Ovary (tissue), 9 donors: ENCODE data around the gene CPT1B. TPM values are rescaled to one million over a fixed set of nuclear protein-coding genes. Genes with fewer than 3 reads are reported as not detected.
A peak's percentile ranks its signal among the peaks of the same experiment; 100 is the strongest.

Source experiments
- DNase-seq, 5 donors: peaks; one replicate each; pipeline ENCODE4 v3.0.0-alpha.2; 2019 to 2020
- H3K27ac ChIP-seq, 2 donors: fragments of 200-600 bp; one replicate each; pipeline versions ENCODE4 v1.5.1 to v1.8.0; 2019 to 2022
- H3K27me3 ChIP-seq: fragments of 200-600 bp; one replicate; pipeline ENCODE4 v1.8.0; 2022
- H3K36me3 ChIP-seq: fragments of 200-600 bp; sonication (generic); one replicate; pipeline ENCODE4 v1.5.1; 2019
- H3K4me1 ChIP-seq: one replicate; pipeline ENCODE4 v1.8.1; 2013; ENCODE audit warnings: mild to moderate bottlenecking, moderate library complexity; ENCODE audit not compliant: insufficient read depth
- H3K4me3 ChIP-seq: fragments of 200-600 bp; sonication (generic); one replicate; pipeline ENCODE4 v1.5.1; 2017
- H3K9me3 ChIP-seq, 2 donors: fragments of 200-600 bp in 1 of 2; sonication (generic) in 1 of 2; one replicate each; pipeline versions ENCODE4 v1.5.1 to v1.8.1; 2013 to 2019; ENCODE audit warnings: mild to moderate bottlenecking in 1 of 2, moderate library complexity in 1 of 2
- EP300 ChIP-seq: sonication (generic); formaldehyde crosslinking; IDR thresholded peaks from one replicate; pipeline ENCODE4 v1.6.1; 2017; ENCODE audit warnings: antibody characterized with exemption
- POLR2A ChIP-seq: fragments of 450-650 bp; IDR thresholded peaks from one replicate; pipeline ENCODE4 v1.6.1; 2017; ENCODE audit warnings: antibody characterized with exemption, mild to moderate bottlenecking, moderate library complexity
- WGBS, 3 donors: extraction: QIAGEN DNeasy Blood & Tissue Kit in 1 of 3; methylation state at CpG; one replicate each; pipeline versions ENCODE4 v1.1.5 to v1.1.7; 2013 to 2017; 5-methylcytosine and 5-hydroxymethylcytosine counted together
- intact Hi-C, 4 donors: fragments of 100-400 bp; cut with DNase I; formaldehyde crosslinking; loops; one replicate each; pipeline versions ENCODE4 v1.11.0 to v1.15.1; 2022 to 2023
- polyA plus RNA-seq, 2 donors: library from polyadenylated mRNA; stranded (reverse); fragments of 200-250 nt in 1 of 2; fragments of 350-450 nt in 1 of 2; fragmentation: Illumina TruSeq in 1 of 2; extraction: RNeasy Lipid Tissue Mini Kit (QIAGEN cat#74804) in 1 of 2; gene quantifications; one replicate each; pipeline ENCODE4 v1.2.3, GENCODE V29; 2013 to 2014
- total RNA-seq, 7 donors: library from RNA; depleted of rRNA in 2 of 7; stranded (reverse); fragments of >200 nt in 2 of 7; fragmentation: NEBNext Ultra II Directional in 3 of 7; extraction: Animal tissue kit (Norgen Biotek cat#: 25700) in 3 of 7; gene quantifications; one replicate each; pipeline versions ENCODE4 v1.1.0 to v1.2.4, GENCODE V29; 2016 to 2023
- TF ChIP-seq, protein P1 (sequence below), 3 donors: fragments of 450-650 bp in 2 of 3; fragments of 200-600 bp in 1 of 3; IDR thresholded peaks; one replicate each; pipeline versions ENCODE4 v1.5.1 to v1.8.0; 2016 to 2022; ENCODE audit warnings: antibody characterized with exemption in 3 of 3, mild to moderate bottlenecking in 1 of 3
- donor health status: DM: no; HTN: no; CAD: no; lungs with moderate emphysema.
- donor health status: DM: no; HTN: no; CAD: no.
- donor health status: Bipolar disorder and iron deficiency.
- donor health status: DM: yes; HTN: yes; CAD: no.
- donor health status: DM: no; HTN: no; CAD: no.
- donor health status: DM: yes; HTN: yes; CAD: no.

CPT1B gene
- total and polyA plus RNA-seq, 9 donors = 2.5 to 10.6 (median 4.4) TPM

DNA sequence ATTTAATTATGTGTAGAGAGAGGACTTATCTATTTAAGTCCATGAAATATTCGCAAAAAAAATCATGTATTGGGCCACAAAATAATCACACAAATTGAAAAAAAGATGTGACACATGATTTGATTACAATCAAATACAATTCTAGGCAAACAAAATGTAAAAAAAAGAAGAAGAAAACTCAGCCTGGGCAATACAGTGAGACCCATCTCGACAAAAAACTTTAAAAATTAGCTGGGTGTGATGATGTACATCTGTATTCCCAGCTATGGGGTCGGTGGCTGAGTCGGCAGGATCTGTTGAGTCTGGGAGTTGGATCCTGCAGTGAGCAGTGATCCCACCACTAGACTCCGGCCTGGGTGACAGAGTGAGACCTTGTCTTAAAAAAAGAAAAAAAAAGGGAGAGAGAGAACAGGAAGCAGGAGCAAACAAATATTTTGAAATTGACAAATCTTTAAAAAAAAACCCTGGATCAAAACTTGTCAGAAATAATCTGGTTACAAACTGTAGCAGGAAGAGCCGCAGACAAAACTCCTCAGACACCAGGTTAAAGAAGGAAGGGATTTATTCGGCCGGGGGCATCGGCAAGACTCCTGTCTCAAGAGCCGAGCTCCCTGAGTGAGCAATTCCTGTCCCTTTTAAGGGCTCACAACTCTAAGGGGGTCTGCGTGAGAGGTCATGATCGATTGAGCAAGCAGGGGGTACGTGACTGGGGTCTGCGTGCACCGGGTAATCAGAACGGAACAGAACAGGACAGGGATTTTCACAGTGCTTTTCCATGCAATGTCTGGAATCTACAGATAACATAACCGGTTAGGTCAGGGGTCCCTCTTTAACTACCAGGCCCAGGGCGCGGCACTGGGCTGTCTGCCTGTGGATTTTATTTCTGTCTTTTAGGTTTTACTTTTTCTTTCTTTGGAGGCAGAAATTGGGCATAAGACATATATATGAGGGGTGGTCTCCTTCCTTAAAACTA, 45.1 kb downstream of the CPT1B start:
- DNase-seq = no peak
- intact Hi-C loops = no loop called here
- H3K27me3 ChIP-seq = peaks cover 6% of the 10 kb centered on the region
- 74 to 78% (median 76%) methylated on average over 19 of the region's 19 CpGs for WGBS, 3 donors
- H3K36me3 ChIP-seq = no peaks in the 10 kb centered on the region
- TF ChIP-seq, protein P1, sequence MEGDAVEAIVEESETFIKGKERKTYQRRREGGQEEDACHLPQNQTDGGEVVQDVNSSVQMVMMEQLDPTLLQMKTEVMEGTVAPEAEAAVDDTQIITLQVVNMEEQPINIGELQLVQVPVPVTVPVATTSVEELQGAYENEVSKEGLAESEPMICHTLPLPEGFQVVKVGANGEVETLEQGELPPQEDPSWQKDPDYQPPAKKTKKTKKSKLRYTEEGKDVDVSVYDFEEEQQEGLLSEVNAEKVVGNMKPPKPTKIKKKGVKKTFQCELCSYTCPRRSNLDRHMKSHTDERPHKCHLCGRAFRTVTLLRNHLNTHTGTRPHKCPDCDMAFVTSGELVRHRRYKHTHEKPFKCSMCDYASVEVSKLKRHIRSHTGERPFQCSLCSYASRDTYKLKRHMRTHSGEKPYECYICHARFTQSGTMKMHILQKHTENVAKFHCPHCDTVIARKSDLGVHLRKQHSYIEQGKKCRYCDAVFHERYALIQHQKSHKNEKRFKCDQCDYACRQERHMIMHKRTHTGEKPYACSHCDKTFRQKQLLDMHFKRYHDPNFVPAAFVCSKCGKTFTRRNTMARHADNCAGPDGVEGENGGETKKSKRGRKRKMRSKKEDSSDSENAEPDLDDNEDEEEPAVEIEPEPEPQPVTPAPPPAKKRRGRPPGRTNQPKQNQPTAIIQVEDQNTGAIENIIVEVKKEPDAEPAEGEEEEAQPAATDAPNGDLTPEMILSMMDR (IDR thresholded peaks at IDR 0.05) = no peak
- TF ChIP-seq POLR2A = no peak
- TF ChIP-seq EP300 = no peak
- no peak overlapping the region for H3K4me3 ChIP-seq
- no peak overlapping the region for H3K27ac ChIP-seq
- no peaks in the 10 kb centered on the region for H3K9me3 ChIP-seq
- H3K4me1 ChIP-seq = peaks cover 19% of the 10 kb centered on the region

GRCh38 chr22:50531962-50532674, 46.1 kb downstream of the CPT1B start:
- 3 to 6% (median 3%) methylated on average over 51 to 56 of the region's 56 CpGs for WGBS, 3 donors
- DNase-seq = peak in 4 of 5 donors; percentile 45 to 71 (median 62)

GRCh38 chr22:50531546-50531961, 46.7 kb downstream of the CPT1B start:
- H3K27ac ChIP-seq = no peak overlapping the region
- peaks cover 23% of the 10 kb centered on the region for H3K4me1 ChIP-seq

More at GRCh38 chr22:50531962-50532674, 46.1 kb downstream of the CPT1B start:
- no peak for TF ChIP-seq POLR2A
- TF ChIP-seq, protein P1 (IDR thresholded peaks at IDR 0.05) = no peak
- TF ChIP-seq EP300 = no peak
- Histone ChIP-seq H3K9me3 (no peaks in the 10 kb centered on the region), H3K27ac (no peak overlapping the region), H3K4me3 (peak overlapping the region; percentile 37), H3K36me3 (no peaks in the 10 kb centered on the region), H3K4me1 (peaks cover 19% of the 10 kb centered on the region), H3K27me3 (peaks cover 6% of the 10 kb centered on the region)
- intact Hi-C loops = no loop called here

More at GRCh38 chr22:50531546-50531961, 46.7 kb downstream of the CPT1B start:
- Histone ChIP-seq H3K4me3 (peak overlapping the region; percentile 37), H3K36me3 (no peaks in the 10 kb centered on the region), H3K27me3 (peaks cover 6% of the 10 kb centered on the region), H3K9me3 (no peaks in the 10 kb centered on the region)
- 1% methylated on average over 18 to 44 of the region's 44 CpGs for WGBS, 3 donors
- intact Hi-C loops = no loop called here
- DNase-seq = no peak
- no peak for TF ChIP-seq EP300
- TF ChIP-seq, protein P1 (IDR thresholded peaks at IDR 0.05) = no peak
- TF ChIP-seq POLR2A = no peak
